HEK293T (cell line): ENCODE data around the gene CWH43.

Experiments used
- ARNT ChIP-seq: fragments of 450-650 bp; IDR thresholded peaks from 2 replicates; pipeline ENCODE4 v1.6.1; 2017; ENCODE audit warnings: mild to moderate bottlenecking
- CTBP1 ChIP-seq: fragments of 450-650 bp; IDR thresholded peaks from 2 replicates; pipeline ENCODE4 v1.6.1; 2016; ENCODE audit warnings: borderline replicate concordance
- FOXK2 ChIP-seq: fragments of 450-650 bp; IDR thresholded peaks from 2 replicates; pipeline ENCODE4 v1.6.1; 2016; ENCODE audit warnings: mild to moderate bottlenecking
- FOXM1 ChIP-seq: fragments of 450-650 bp; IDR thresholded peaks from 2 replicates; pipeline ENCODE4 v1.6.1; 2017; ENCODE audit warnings: mild to moderate bottlenecking, borderline replicate concordance
- HDGF ChIP-seq: fragments of 450-650 bp; IDR thresholded peaks from 2 replicates; pipeline ENCODE4 v1.6.1; 2017; ENCODE audit warnings: antibody characterized with exemption, borderline replicate concordance
- SP1 ChIP-seq: fragments of 450-650 bp; IDR thresholded peaks from 2 replicates; pipeline ENCODE4 v1.6.1; 2017
- TARDBP ChIP-seq: fragments of 450-650 bp; IDR thresholded peaks from 2 replicates; pipeline ENCODE4 v1.6.1; 2016

DNA sequence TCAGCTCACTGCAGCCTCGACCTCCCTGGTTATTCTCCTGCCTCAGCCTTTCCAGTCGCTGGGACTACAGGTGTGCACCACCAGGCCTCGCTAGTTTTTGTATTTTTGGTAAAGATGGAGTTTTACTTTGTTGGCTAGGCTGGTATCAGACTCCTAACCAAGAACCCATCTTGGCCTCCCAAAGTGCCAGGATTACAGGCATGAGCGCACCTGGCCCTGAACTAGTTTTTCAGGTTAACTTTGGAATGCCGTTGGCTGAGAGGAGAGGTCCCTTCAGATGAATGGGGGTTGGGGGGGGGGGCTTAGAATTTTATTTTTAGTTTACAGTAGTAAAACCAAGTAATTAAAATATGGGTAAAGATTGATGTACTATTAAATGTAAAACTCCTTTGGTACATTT, 23.4 kb upstream of the CWH43 start:
- TF ChIP-seq SP1 (no peak), HDGF (no peak), FOXM1 (no peak), FOXK2 (no peak), TARDBP (no peak), CTBP1 (no peak), ARNT (no peak)
